ENCODE results near the gene NEDD4L. TPM values are rescaled to one million over a fixed set of nuclear protein-coding genes. Genes with fewer than 3 reads are reported as not detected.

NEDD4L gene
- total RNA-seq, 1 donor = 31.5 TPM

DNA sequence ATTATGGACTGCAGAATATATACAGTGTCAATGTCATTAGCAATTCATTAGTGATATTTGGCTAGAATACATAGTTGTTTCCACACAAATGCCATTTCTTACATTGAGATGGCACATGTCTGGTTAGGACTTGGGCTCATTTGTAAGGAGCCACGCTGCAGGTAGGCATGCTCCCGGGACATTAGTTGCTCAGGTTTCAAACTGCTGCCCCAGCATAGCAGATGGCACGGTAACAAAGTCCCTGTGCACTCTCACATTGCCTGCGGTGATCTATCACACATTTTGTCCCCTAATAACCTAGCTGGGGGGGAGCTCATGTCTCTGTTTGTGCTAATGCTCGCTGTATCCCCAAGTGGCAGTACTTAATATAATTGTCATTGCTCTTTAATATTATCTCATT, 185.1 kb downstream of the NEDD4L start:
- no peak for TF ChIP-seq CTCF (IDR thresholded peaks at IDR 0.05; ENCODE audit: insufficient read depth, low read depth, low read length)
- no peak overlapping the region for H3K4me3 ChIP-seq (ENCODE audit: low read depth, low read length)
- no peak for DNase-seq (ENCODE audit: low read depth)

GRCh38 chr18:58230438-58231179, 186.6 kb downstream of the NEDD4L start:
- H3K4me3 ChIP-seq (ENCODE audit: low read depth, low read length) = no peak overlapping the region
- no peak for TF ChIP-seq CTCF (IDR thresholded peaks at IDR 0.05; ENCODE audit: insufficient read depth, low read depth, low read length)
- peak; percentile 50 for DNase-seq (ENCODE audit: low read depth)

DNA sequence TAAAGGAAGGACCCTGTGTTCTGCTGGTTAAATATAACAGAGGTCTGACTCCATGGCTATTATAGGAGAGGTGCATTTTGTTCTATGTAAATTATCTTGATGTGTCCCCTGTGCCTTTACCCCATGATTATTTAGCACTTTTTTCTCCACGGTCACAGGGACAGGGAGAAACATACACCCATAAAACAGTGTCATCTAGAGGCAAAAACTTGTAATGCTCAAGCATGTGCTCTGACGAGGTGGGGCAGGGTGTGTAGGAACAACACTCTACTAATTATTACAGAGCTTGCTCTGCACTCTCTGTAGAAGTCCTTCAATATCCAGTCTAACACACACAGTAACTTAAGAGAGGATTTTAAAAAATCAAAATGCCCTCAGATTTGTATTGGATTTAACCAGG, 187.9 kb downstream of the NEDD4L start:
- H3K4me3 ChIP-seq (ENCODE audit: low read depth, low read length) = no peak overlapping the region
- DNase-seq (ENCODE audit: low read depth) = peak; percentile 39
- TF ChIP-seq CTCF (IDR thresholded peaks at IDR 0.05; ENCODE audit: insufficient read depth, low read depth, low read length) = peak; percentile 60

GRCh38 chr18:58232668-58233067, 188.6 kb downstream of the NEDD4L start:
- H3K4me3 ChIP-seq (ENCODE audit: low read depth, low read length) = no peak overlapping the region
- no peak for TF ChIP-seq CTCF (IDR thresholded peaks at IDR 0.05; ENCODE audit: insufficient read depth, low read depth, low read length)
- no peak for DNase-seq (ENCODE audit: low read depth)

GRCh38 chr18:58234359-58234741, 190.3 kb downstream of the NEDD4L start:
- no peak for DNase-seq (ENCODE audit: low read depth)
- no peak for TF ChIP-seq CTCF (IDR thresholded peaks at IDR 0.05; ENCODE audit: insufficient read depth, low read depth, low read length)
- no peak overlapping the region for H3K4me3 ChIP-seq (ENCODE audit: low read depth, low read length)

DNA sequence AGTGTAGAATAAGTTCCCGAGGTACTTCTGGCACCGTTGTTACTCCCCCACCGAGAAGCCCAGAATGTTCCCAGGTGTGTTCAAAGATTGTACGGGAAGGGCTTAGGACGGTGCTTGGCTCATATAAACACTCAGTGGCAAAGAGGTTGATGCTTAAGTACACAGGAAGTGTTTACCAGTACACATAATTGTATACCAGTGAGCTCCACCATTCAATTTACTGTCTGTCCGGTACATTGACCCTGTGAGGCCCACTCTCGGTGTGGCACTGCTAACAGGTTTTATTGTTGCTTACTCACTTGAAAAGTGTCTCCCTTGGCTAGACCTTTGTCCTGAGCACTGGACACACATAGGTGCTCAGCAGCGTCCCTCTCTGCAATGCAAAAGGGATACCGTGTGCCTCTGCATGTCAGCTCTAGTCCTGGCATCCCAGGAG, 191.0 kb downstream of the NEDD4L start:
- no peak for TF ChIP-seq CTCF (IDR thresholded peaks at IDR 0.05; ENCODE audit: insufficient read depth, low read depth, low read length)
- no peak for DNase-seq (ENCODE audit: low read depth)

DNA sequence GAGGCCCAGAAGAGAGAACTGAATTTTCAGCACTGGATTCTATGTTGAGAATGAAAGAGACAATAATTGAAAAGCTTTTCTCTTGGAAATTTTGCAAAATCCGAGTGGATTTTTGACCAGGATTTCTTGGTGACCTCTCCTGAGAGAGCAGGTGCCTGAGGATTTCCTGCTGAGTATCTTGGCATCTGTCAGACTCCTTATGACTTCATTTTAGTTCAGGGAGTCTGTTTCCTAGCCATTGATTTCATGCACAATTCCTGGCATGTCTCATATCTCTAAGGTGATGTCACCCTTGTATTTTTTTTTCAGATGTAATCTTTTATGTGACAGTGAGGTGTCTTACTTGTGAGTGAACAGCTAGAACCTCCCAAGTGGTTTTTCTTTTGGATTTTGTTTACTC, 195.9 kb downstream of the NEDD4L start:
- no peak for DNase-seq (ENCODE audit: low read depth)
- no peak overlapping the region for H3K4me3 ChIP-seq (ENCODE audit: low read depth, low read length)
- no peak for TF ChIP-seq CTCF (IDR thresholded peaks at IDR 0.05; ENCODE audit: insufficient read depth, low read depth, low read length)

More for the DNA sequence above, 191.0 kb downstream of the NEDD4L start:
- no peak overlapping the region for H3K4me3 ChIP-seq (ENCODE audit: low read depth, low read length)

All from fibroblast of villous mesenchyme (primary cell).